HK-2 (cell line): ENCODE results near the gene WIZ.

ENCODE experiments used
- DNase-seq: peaks from one replicate; pipeline ENCODE4 v3.0.0-alpha.2; 2018; ENCODE audit not compliant: unreplicated experiment

The WIZ gene

DNA sequence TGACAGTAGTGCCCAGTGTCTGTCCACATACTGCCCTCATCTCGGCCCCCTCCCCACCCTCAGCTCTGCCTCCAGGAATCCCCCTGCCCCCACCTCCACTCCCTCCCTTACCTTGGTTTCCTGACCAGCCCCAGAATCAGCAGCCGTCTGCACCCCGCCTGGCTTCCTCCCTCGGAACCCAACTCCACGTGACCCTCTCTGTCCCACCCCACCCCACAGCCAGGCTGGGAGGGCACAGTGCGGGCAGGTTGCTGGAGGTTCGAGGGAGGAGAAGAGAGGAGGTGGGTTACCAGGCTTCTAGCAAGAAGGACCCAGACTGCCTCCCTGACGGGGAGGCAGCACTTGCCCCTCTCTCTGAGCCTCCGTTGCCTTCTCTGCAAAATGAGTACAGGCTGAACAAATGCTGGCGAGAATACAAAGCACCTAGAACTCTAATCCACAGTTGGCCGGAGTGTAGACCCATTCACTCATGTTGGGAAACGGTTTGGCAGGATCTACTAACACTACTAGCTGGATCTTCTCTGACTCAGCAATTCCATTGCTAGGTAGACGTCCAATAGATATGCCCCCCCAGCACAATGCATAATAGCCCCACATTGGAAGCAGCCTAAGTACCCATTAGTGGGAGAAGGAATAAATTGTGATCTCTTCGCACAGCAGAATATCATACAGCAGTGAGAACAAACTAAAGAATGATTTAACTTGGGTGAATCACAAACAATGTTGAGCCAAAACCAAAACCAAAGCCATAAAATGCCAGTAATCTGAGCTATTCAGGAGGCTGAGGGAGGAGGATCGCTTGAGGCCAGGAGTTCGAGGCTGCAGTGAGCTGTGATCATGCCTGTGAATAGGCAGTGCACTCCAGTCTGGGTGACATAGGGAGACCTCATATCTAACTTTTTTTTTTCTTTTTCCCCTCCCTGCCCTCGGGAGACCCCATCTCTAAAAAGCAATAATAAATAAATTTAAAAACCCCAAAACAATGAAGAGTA lies 14.9 kb upstream of the WIZ start, which contains the start of gene RASAL3:
Gene RASAL3, minus strand, starts transcription at position 151 of the 992 bp plus-strand sequence. CDS start 186 bp downstream, outside the sequence.
- DNase-seq = no peak

- no peak for DNase-seq
Measured at GRCh38 chr19:15463861-15464371, 14.2 kb upstream of the WIZ start.

- no peak for DNase-seq
Measured at GRCh38 chr19:15461694-15462093, 11.9 kb upstream of the WIZ start.

- no peak for DNase-seq
Measured at GRCh38 chr19:15457701-15458484, 8.1 kb upstream of the WIZ start.

DNA sequence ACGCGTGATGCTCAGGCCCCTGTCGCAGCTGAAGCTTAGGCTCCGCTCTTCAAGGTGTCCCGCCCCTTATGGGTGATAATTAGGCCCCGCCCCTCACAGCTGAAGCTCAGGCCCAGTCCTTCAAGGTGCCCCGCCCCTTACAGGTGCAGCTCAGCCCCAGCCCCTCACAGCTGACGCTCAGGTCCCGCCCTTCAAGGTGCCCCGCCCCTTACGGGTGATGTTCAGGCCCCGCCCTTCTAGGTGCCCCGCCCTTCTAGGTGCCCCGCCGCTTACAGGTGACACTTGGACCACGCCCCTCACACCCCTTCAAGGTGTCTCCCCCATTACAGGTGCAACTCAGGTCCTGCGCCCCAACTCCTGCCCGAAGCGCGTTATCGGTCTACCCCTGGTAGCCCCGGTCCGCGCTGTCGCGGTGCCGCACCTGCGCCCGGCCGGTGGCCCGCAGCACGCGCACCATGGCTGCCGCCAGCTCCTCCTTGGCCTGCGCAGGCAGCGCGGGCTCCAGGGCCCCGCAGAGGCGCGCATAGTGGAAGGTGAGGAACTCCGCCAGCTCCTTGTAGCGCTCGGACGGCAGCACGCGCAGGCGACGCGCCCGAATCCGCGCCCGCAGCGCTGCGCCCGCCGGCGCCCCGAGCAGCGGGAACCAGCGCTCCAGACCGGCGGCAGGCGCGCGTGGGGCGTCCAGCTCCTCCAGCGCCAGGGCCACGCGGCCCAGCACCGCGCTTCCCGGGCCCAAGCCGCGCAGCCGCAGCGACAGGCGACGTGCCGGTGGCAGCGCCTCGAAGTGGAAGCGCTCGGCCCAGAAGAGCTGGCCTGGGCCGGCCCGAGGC lies 7.3 kb upstream of the WIZ start:
- no peak for DNase-seq

GRCh38 chr19:15456441-15456840 lies 6.7 kb upstream of the WIZ start:
- no peak for DNase-seq

- DNase-seq = no peak
Measured at GRCh38 chr19:15455996-15456395, 6.2 kb upstream of the WIZ start.

DNA sequence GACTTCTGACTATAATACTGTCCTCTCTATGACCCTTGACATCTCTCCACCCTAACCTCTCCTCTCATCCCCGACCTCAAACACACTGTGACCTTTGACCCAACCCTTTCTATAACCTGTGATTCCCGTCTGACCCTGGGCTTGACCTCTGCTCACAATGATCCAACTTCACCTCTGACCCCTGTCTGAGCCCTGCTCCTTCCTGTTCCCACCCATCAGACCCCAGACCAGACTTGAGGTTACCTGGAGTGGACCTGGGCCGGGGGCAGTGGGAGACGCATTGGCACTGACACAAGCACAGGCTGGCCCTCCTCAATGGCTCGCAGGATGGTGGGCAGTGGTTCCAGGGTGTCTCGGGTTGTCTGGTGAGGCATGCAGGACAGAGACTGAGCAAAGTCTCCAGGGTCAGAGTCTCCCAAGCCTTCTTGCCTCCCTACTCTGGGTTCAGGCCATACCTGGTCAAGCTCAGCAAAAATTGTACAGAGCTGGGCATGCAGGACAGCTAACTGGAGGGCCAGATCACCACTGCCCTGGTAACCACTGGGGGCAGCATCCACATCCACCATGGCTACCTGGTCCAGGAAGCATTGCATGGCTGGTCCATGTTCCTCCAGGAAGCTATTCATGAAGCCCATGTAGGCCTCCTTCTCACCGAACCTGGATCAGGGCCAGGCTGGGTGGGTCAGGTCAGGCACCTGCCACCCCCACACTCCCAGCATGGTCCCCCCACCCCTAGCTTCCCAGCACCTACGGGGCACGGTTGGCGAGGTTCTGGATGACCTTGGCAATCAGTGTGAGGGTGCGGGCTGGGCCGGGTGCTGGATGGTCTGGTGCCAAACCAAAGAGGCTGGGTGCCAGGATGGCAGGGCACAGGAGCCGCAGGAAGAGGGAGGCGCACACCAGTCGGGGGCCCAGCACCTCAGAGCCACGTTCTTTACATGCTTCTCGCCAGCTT lies 4.4 kb upstream of the WIZ start:
- no peak for DNase-seq

- no peak for DNase-seq
Measured at GRCh38 chr19:15453091-15453578, 3.4 kb upstream of the WIZ start.

- DNase-seq = no peak
Measured at GRCh38 chr19:15452111-15453047, 2.6 kb upstream of the WIZ start.

DNA sequence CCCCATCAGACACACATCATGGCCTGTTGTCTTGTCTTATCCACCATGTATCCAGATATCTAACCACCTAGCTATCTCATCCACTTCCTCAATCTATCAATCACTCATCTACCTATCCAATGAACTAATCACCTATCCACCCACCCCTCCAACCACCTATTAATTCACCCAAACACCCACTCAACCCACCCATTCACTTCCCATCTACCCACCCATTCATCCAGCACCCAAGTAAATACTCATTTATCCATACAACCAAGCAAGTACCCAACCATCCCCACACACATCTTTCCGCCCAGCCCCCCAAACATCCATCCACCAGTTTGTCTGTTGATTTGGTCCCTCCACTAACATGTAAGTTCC lies 753 bp upstream of the WIZ start:
- no peak for DNase-seq

- DNase-seq = no peak
Measured at GRCh38 chr19:15448778-15449619, 757 bp downstream of the WIZ start.

DNA sequence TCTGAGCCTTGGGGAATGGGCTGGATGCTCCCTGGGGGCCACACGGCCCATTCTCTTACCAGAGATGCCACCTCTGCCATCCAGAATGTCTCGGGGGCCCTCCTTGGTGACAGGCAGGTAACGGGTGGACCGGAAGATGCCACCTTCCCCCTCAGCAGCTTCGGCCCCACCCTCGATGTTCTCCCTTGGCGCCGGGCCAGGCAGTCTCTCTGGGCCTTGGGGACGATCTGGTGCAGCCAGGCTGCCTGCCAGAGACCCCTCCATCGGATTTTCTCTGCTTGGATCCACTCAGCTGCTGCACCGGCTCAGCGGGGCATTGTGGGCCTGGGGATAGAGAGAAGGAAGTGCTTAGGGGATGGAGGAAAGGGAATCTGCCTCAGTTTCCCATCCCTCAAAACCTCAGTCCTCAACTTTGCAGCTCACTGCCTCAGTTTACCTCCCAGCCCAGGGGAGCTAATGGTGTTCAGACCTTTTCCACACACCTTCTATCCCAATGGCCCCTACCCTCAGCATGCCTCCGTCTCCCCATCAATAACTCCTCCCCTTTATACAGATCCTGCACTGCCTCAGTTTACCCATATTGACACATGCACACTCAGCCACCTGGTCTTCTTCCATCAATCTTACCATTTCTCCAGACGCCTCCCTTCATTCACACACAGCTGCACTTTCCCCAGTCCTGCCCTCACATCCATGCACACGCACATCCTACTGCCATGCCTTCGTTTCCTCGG lies 1.5 kb downstream of the WIZ start:
- DNase-seq = no peak

DNA sequence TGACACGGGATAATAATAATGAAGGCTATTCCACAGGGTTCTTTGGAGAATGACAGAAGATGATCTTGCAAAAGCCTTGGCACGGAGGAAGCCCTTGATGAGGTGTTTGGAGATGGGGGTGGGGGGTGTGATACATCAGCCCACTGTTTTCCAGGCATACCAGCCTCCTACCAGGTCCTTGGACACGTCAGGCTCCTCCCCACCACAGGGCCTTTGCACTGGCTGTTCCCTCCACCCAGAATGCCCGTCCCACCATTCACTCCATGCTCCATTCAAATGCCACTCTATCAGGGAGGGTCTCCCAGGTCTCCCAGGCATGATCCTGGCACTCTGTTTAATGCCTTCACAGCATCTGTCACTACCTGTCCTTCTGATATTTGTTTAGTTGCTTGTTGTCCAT lies 2.7 kb downstream of the WIZ start:
- DNase-seq = no peak

- no peak for DNase-seq
Measured at GRCh38 chr19:15445807-15446376, 3.9 kb downstream of the WIZ start.

- DNase-seq = no peak
Measured at GRCh38 chr19:15445227-15445605, 4.5 kb downstream of the WIZ start.

DNA sequence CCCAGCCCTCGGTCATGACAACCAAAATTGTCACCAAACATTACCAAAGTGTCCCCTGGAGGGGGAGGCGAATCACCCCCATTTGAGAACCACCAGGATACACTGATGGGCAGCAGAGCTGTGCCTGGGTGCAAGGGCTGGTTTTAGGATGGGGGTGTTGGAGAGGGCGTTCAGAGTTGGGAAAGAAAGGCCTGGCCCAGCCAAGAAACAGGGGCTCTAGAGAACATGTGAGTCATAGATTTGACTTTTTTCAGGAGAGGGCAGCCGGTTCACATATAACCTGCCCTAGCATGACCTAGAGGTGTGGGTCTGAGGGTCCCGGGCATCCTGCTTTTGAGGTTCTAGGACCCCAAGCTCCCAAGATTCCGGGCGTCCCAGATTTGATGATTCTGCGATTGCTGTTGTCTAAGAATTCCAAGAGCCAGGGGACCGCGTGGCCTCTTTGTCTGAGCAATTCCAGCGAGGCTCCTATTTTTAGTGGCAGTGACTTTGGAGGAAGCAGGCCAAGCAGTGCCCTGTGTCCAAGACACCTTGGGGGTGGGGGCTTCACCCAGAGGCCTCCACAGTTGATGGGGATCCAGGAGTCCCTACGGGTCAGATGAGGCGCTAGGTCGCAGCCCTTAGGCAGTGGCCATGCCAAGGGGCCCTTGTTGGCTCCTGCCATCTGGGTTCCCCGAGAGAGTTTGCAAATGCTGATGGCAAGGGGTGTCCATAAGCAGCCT lies 5.1 kb downstream of the WIZ start:
- no peak for DNase-seq
